HT-29 (cell line): Measurements from ENCODE around the gene MUC6. TPM values are rescaled to one million over a fixed set of nuclear protein-coding genes. Genes with fewer than 3 reads are reported as not detected.

ENCODE experiments used
- DNase-seq: peaks from one replicate; pipeline ENCODE4 v3.0.0-alpha.2; 2015; ENCODE audit warnings: low spot score
- total RNA-seq: library from RNA; depleted of rRNA; stranded (reverse); fragments of >200 nt; shearing (Covaris generic); gene quantifications from 2 replicates; pipeline ENCODE4 v1.2.3, GENCODE V29; 2014; rRNA removed

MUC6 gene
- total RNA-seq, result 0.08 and 0.31 TPM in 2 replicates

- DNase-seq, result peak; percentile 26
These were observed at the start of gene MUC6 for GRCh38 chr11:1036303-1036923. MUC6 (minus strand) TSS chr11:1036718; CDS start chr11:1036655, 63 bp downstream.

GRCh38 chr11:1085440-1086170, 49.1 kb upstream of the MUC6 start:
- DNase-seq, result no peak

GRCh38 chr11:1084561-1085439, 48.3 kb upstream of the MUC6 start:
- DNase-seq, result no peak

- DNase-seq, result no peak
These were observed 47.4 kb upstream of the MUC6 start for GRCh38 chr11:1083621-1084551.

- DNase-seq, result no peak
These were observed 46.5 kb upstream of the MUC6 start for GRCh38 chr11:1082728-1083620.

- DNase-seq, result no peak
These were observed 45.8 kb upstream of the MUC6 start for GRCh38 chr11:1082346-1082727.

GRCh38 chr11:1081601-1082311, 45.2 kb upstream of the MUC6 start:
- no peak for DNase-seq

GRCh38 chr11:1078191-1078601, 41.7 kb upstream of the MUC6 start:
- no peak for DNase-seq

- DNase-seq, result peak; percentile 53
These were observed 41.0 kb upstream of the MUC6 start for GRCh38 chr11:1077417-1078119.

GRCh38 chr11:1077033-1077416, 40.5 kb upstream of the MUC6 start:
- no peak for DNase-seq

- DNase-seq, result no peak
These were observed 39.6 kb upstream of the MUC6 start for GRCh38 chr11:1076061-1076665.

- no peak for DNase-seq
These were observed 38.9 kb upstream of the MUC6 start for GRCh38 chr11:1075341-1075911.

- DNase-seq, result no peak
These were observed 38.0 kb upstream of the MUC6 start, which contains the start of gene MUC2 for GRCh38 chr11:1074244-1075221. MUC2 (plus strand) TSS chr11:1074874.

- DNase-seq, result no peak
These were observed 37.3 kb upstream of the MUC6 start for GRCh38 chr11:1073851-1074243.

GRCh38 chr11:1073261-1073724, 36.8 kb upstream of the MUC6 start:
- DNase-seq, result peak; percentile 84

- DNase-seq, result no peak
These were observed 36.3 kb upstream of the MUC6 start for GRCh38 chr11:1072821-1073231.
